Gastroesophageal sphincter (tissue), 3 donors: ENCODE measurements around the gene C1orf115.

Experiments
- CTCF ChIP-seq, 4 experiments: fragments of 200-600 bp in 2 of 4; fragments of 450-650 bp in 2 of 4; sonication (generic) in 1 of 4; IDR thresholded peaks; one replicate each; pipeline ENCODE4 v1.5.1; 2017 to 2019; ENCODE audit warnings: antibody characterized with exemption in 4 of 4, mild to moderate bottlenecking in 2 of 4, moderate library complexity in 2 of 4
- POLR2A ChIP-seq, 2 donors: fragments of 450-650 bp; IDR thresholded peaks; one replicate each; pipeline ENCODE4 v1.6.1; 2017; ENCODE audit warnings: antibody characterized with exemption in 2 of 2, mild to moderate bottlenecking in 2 of 2, moderate library complexity in 1 of 2
- POLR2AphosphoS5 ChIP-seq: sonication (generic); formaldehyde crosslinking; IDR thresholded peaks from one replicate; pipeline ENCODE4 v1.6.1; 2017; ENCODE audit warnings: antibody characterized with exemption

GRCh38 chr1:220717800-220718640, 27.9 kb downstream of the C1orf115 start:
- TF ChIP-seq CTCF (IDR thresholded peaks at IDR 0.05) (no peak), POLR2AphosphoS5 (no peak), POLR2A (IDR thresholded peaks at IDR 0.05) (no peak)
